Stomach (tissue), 9 donors: ENCODE results near the gene MARCHF2. TPM values are rescaled to one million over a fixed set of nuclear protein-coding genes. Genes with fewer than 3 reads are reported as not detected.

Experiments
- DNase-seq, 2 donors: peaks; one replicate each; pipeline versions ENCODE4 v3.0.0 to v3.0.0-alpha.2; 2013 to 2019
- H3K27ac ChIP-seq, 5 donors: fragments of 200-600 bp in 4 of 5; sonication (generic) in 4 of 5; one replicate each; pipeline ENCODE4 v1.5.1; 2013 to 2019; ENCODE audit warnings: mild to moderate bottlenecking in 1 of 5, moderate library complexity in 1 of 5
- H3K27me3 ChIP-seq, 3 donors: fragments of 200-600 bp; sonication (generic); one replicate each; pipeline ENCODE4 v1.5.1; 2017 to 2019; ENCODE audit warnings: mixed run types in 1 of 3
- H3K36me3 ChIP-seq, 4 donors: fragments of 200-600 bp; sonication (generic); 1 replicate in 3 of 4; 2 replicates in 1 of 4; pipeline ENCODE4 v1.5.1; 2016 to 2019
- H3K4me1 ChIP-seq, 4 donors: fragments of 200-600 bp; sonication (generic); one replicate each; pipeline ENCODE4 v1.5.1; 2016 to 2019
- H3K4me3 ChIP-seq, 4 donors: fragments of 200-600 bp; sonication (generic) in 3 of 4; one replicate each; pipeline ENCODE4 v1.5.1; 2016 to 2019; ENCODE audit warnings: mild to moderate bottlenecking in 1 of 4
- H3K9me3 ChIP-seq, 4 donors: fragments of 200-600 bp; sonication (generic); one replicate each; pipeline ENCODE4 v1.5.1; 2016 to 2019
- EP300 ChIP-seq: sonication (generic); formaldehyde crosslinking; IDR thresholded peaks from one replicate; pipeline ENCODE4 v1.6.1; 2017; ENCODE audit warnings: antibody characterized with exemption
- POLR2A ChIP-seq, 4 donors: fragments of 450-650 bp; IDR thresholded peaks; one replicate each; pipeline ENCODE4 v1.6.1; 2016; ENCODE audit warnings: antibody characterized with exemption in 4 of 4, control low read depth in 2 of 4, mild to moderate bottlenecking in 1 of 4, moderate library complexity in 1 of 4
- POLR2AphosphoS5 ChIP-seq, 3 donors: sonication (generic); formaldehyde crosslinking; IDR thresholded peaks; one replicate each; pipeline ENCODE4 v1.6.1; 2016; ENCODE audit warnings: antibody characterized with exemption in 3 of 3
- WGBS, 5 donors: extraction: QIAGEN DNeasy Blood & Tissue Kit in 3 of 5; methylation state at CpG; one replicate each; pipeline versions ENCODE4 v1.1.5 to v1.1.7; 2013 to 2018; 5-methylcytosine and 5-hydroxymethylcytosine counted together
- intact Hi-C: fragments of 100-400 bp; cut with DNase I; formaldehyde crosslinking; loops from one replicate; pipeline ENCODE4 v1.15.1; 2023; ENCODE audit warnings: low total_unique reads
- polyA plus RNA-seq, 3 donors: library from polyadenylated mRNA; stranded (reverse); fragments of 200-250 nt; gene quantifications; one replicate each; pipeline ENCODE4 v1.2.3, GENCODE V29; 2013
- total RNA-seq, 5 donors: library from RNA; depleted of rRNA; stranded (reverse); fragments of >200 nt; gene quantifications; one replicate each; pipeline versions ENCODE4 v1.1.0 to v1.2.3, GENCODE V29; 2014 to 2016
- TF ChIP-seq, protein P1 (sequence below), 7 experiments: fragments of 450-650 bp in 4 of 7; fragments of 200-600 bp in 3 of 7; sonication (generic) in 3 of 7; IDR thresholded peaks; one replicate each; pipeline ENCODE4 v1.5.1; 2016 to 2019; ENCODE audit warnings: antibody characterized with exemption in 7 of 7, control low read depth in 2 of 7, mild to moderate bottlenecking in 1 of 7
- donor health status: healthy with polysubstance abuse.
- donor health status: Bipolar disorder and iron deficiency.
- donor health status: healthy.

The MARCHF2 gene
- total and polyA plus RNA-seq, 8 donors = 23.5 to 98.2 (median 35.8) TPM

DNA sequence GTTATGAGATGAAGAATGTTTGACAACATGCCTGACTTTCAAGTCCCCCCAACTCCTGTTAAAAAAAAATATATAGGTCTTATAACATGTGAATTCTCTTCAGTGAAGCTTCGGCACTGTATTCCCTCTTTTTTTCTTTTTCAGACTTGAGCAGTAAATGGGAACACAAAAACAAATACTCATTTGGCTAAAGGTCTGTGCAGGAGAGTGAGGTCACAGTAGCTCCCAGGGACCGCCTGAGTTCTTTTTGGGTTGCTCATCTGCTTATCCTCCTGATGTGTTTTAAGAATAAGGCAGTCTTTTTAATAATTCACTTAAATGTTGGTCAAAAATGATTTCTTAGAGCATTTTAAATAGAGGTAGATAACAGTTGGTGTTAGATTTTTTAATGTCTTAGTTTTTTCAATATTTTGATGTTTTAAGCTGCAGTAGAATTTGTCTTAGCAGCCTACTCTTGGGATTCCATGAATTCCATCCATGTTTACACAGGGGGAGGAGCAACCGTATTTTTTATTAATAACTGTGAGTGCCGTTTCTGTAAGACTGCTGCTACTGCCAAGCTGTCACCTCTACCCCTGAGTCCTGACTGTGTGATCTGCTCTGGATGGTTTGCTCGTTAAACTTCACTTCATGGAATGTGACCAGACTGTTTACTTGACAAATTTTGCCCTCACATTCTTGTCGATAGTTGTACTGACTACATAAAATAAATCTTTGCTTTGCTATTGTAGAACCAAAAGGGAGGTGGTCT, 46.6 kb downstream of the MARCHF2 start:
- H3K27me3 ChIP-seq = no peaks in the 10 kb centered on the region
- peaks cover 56 to 85% (median 69%) of the 10 kb centered on the region in 4 donors for H3K4me1 ChIP-seq
- 24 to 32% (median 27%) methylated on average over 6 of the region's 6 CpGs for WGBS, 5 donors
- no peak for TF ChIP-seq POLR2A (IDR thresholded peaks at IDR 0.05)
- no peak for TF ChIP-seq EP300
- TF ChIP-seq POLR2AphosphoS5 (IDR thresholded peaks at IDR 0.05) = no peak
- TF ChIP-seq, protein P1, sequence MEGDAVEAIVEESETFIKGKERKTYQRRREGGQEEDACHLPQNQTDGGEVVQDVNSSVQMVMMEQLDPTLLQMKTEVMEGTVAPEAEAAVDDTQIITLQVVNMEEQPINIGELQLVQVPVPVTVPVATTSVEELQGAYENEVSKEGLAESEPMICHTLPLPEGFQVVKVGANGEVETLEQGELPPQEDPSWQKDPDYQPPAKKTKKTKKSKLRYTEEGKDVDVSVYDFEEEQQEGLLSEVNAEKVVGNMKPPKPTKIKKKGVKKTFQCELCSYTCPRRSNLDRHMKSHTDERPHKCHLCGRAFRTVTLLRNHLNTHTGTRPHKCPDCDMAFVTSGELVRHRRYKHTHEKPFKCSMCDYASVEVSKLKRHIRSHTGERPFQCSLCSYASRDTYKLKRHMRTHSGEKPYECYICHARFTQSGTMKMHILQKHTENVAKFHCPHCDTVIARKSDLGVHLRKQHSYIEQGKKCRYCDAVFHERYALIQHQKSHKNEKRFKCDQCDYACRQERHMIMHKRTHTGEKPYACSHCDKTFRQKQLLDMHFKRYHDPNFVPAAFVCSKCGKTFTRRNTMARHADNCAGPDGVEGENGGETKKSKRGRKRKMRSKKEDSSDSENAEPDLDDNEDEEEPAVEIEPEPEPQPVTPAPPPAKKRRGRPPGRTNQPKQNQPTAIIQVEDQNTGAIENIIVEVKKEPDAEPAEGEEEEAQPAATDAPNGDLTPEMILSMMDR (IDR thresholded peaks at IDR 0.05) = no peak
- no peaks in the 10 kb centered on the region for H3K9me3 ChIP-seq
- intact Hi-C loops = no loop called here
- peak overlapping the region in 1 of 4 donors; percentile 6 for H3K4me3 ChIP-seq
- DNase-seq = no peak
- peaks cover 32 to 54% (median 46%) of the 10 kb centered on the region in 4 donors for H3K36me3 ChIP-seq
- H3K27ac ChIP-seq = peak overlapping the region; percentile 16 to 51 (median 47)

GRCh38 chr19:8460516-8461298, 47.6 kb downstream of the MARCHF2 start:
- Histone ChIP-seq H3K4me3 (peak overlapping the region in 1 of 4 donors; percentile 6), H3K36me3 (peaks cover 42 to 57% (median 50%) of the 10 kb centered on the region in 4 donors), H3K9me3 (no peaks in the 10 kb centered on the region), H3K27me3 (no peaks in the 10 kb centered on the region), H3K4me1 (peaks cover 56 to 78% (median 67%) of the 10 kb centered on the region in 4 donors), H3K27ac (peak overlapping the region in 2 of 5 donors; percentile 47 to 51)
- WGBS, 5 donors = 62 to 75% (median 74%) methylated on average over 7 of the region's 7 CpGs
- intact Hi-C loops = no loop called here
- DNase-seq = no peak
- TF ChIP-seq POLR2AphosphoS5 (IDR thresholded peaks at IDR 0.05) = no peak
- no peak for TF ChIP-seq EP300
- no peak for TF ChIP-seq POLR2A (IDR thresholded peaks at IDR 0.05)
- TF ChIP-seq, protein P1 (IDR thresholded peaks at IDR 0.05) = no peak

GRCh38 chr19:8461376-8461775, 48.3 kb downstream of the MARCHF2 start:
- Histone ChIP-seq H3K4me3 (no peak overlapping the region), H3K4me1 (peaks cover 54 to 75% (median 64%) of the 10 kb centered on the region in 4 donors)
- 83 to 93% (median 90%) methylated on average over 3 to 4 of the region's 4 CpGs for WGBS, 5 donors

GRCh38 chr19:8461891-8462290, 48.8 kb downstream of the MARCHF2 start:
- H3K27ac ChIP-seq = no peak overlapping the region
- TF ChIP-seq EP300 (no peak), POLR2AphosphoS5 (IDR thresholded peaks at IDR 0.05) (no peak), POLR2A (IDR thresholded peaks at IDR 0.05) (no peak)
- TF ChIP-seq, protein P1 (IDR thresholded peaks at IDR 0.05) = no peak
- peaks cover 42 to 57% (median 50%) of the 10 kb centered on the region in 4 donors for H3K36me3 ChIP-seq
- WGBS, 5 donors = 77 to 89% (median 81%) methylated on average over 14 of the region's 14 CpGs
- H3K4me1 ChIP-seq = peaks cover 49 to 70% (median 62%) of the 10 kb centered on the region in 4 donors
- intact Hi-C loops = no loop called here
- no peaks in the 10 kb centered on the region for H3K27me3 ChIP-seq
- DNase-seq = peak in 1 of 2 donors; percentile 58
- H3K4me3 ChIP-seq = no peak overlapping the region
- H3K9me3 ChIP-seq = no peaks in the 10 kb centered on the region

More at GRCh38 chr19:8461376-8461775, 48.3 kb downstream of the MARCHF2 start:
- intact Hi-C loops = no loop called here
- DNase-seq = no peak
- Histone ChIP-seq H3K27me3 (no peaks in the 10 kb centered on the region), H3K36me3 (peaks cover 44 to 57% (median 50%) of the 10 kb centered on the region in 4 donors), H3K9me3 (no peaks in the 10 kb centered on the region), H3K27ac (no peak overlapping the region)
- TF ChIP-seq, protein P1 (IDR thresholded peaks at IDR 0.05) = no peak
- TF ChIP-seq POLR2A (IDR thresholded peaks at IDR 0.05) (no peak), EP300 (no peak), POLR2AphosphoS5 (IDR thresholded peaks at IDR 0.05) (no peak)
